ENCODE results near the gene PDGFB.
"Not testable (repeated sequence)": the region's sequence is repeated elsewhere in the genome, so short reads cannot be mapped to it uniquely, and the experiment has no call there.

Gene PDGFB

GRCh38 chr22:39220450-39220849 is 24.3 kb downstream of the PDGFB start:
- DNase-seq (ENCODE audit: low read depth): no peak
- H3K4me3 ChIP-seq (ENCODE audit: control insufficient read depth, low read depth, low read length): no peak overlapping the region
- no peak for TF ChIP-seq CTCF (conservative IDR thresholded peaks at IDR 0.05; ENCODE audit: control insufficient read depth, insufficient read depth, low read depth, low read length)

- no peak for TF ChIP-seq CTCF (conservative IDR thresholded peaks at IDR 0.05; ENCODE audit: control insufficient read depth, insufficient read depth, low read depth, low read length)
- DNase-seq (ENCODE audit: low read depth): no peak
- no peak overlapping the region for H3K4me3 ChIP-seq (ENCODE audit: control insufficient read depth, low read depth, low read length)
These were observed 25.4 kb downstream of the PDGFB start for GRCh38 chr22:39219071-39220039.

GRCh38 chr22:39218432-39218831 is 26.4 kb downstream of the PDGFB start:
- not testable (repeated sequence) for H3K4me3 ChIP-seq (ENCODE audit: control insufficient read depth, low read depth, low read length); DNase-seq (ENCODE audit: low read depth)

GRCh38 chr22:39216143-39216490 is 28.7 kb downstream of the PDGFB start:
- DNase-seq (ENCODE audit: low read depth): no peak
- no peak for TF ChIP-seq CTCF (conservative IDR thresholded peaks at IDR 0.05; ENCODE audit: control insufficient read depth, insufficient read depth, low read depth, low read length)
- no peak overlapping the region for H3K4me3 ChIP-seq (ENCODE audit: control insufficient read depth, low read depth, low read length)

- TF ChIP-seq CTCF (conservative IDR thresholded peaks at IDR 0.05; ENCODE audit: control insufficient read depth, insufficient read depth, low read depth, low read length): peak; percentile 34
- DNase-seq (ENCODE audit: low read depth): no peak
- H3K4me3 ChIP-seq (ENCODE audit: control insufficient read depth, low read depth, low read length): no peak overlapping the region
These were observed 29.2 kb downstream of the PDGFB start for GRCh38 chr22:39215426-39216142.

- no peak for TF ChIP-seq CTCF (conservative IDR thresholded peaks at IDR 0.05; ENCODE audit: control insufficient read depth, insufficient read depth, low read depth, low read length)
- no peak overlapping the region for H3K4me3 ChIP-seq (ENCODE audit: control insufficient read depth, low read depth, low read length)
- no peak for DNase-seq (ENCODE audit: low read depth)
These were observed 29.7 kb downstream of the PDGFB start for GRCh38 chr22:39215070-39215396.

- TF ChIP-seq CTCF (conservative IDR thresholded peaks at IDR 0.05; ENCODE audit: control insufficient read depth, insufficient read depth, low read depth, low read length): no peak
- H3K4me3 ChIP-seq (ENCODE audit: control insufficient read depth, low read depth, low read length): no peak overlapping the region
- DNase-seq (ENCODE audit: low read depth): peak; percentile 5
These were observed 30.3 kb downstream of the PDGFB start for GRCh38 chr22:39214383-39215069.
